K562 (cell line): ENCODE data around the gene MBLAC2. TPM values are rescaled to one million over a fixed set of nuclear protein-coding genes. Genes with fewer than 3 reads are reported as not detected.

ENCODE experiments used
- AFF4 ChIP-seq: sonication (generic); formaldehyde crosslinking; IDR thresholded peaks from 2 replicates; pipeline ENCODE4 v1.8.0; 2023; ENCODE audit warnings: mild to moderate bottlenecking, missing genetic modification reagents
- BACH1 ChIP-seq: fragments of 200-800 bp; sonication (Bioruptor generic); IDR thresholded peaks from 2 replicates; pipeline ENCODE4 v1.6.1; 2016; ENCODE audit warnings: missing genetic modification characterization, missing compliant biosample characterization
- ETV6 ChIP-seq, 3 experiments: fragments of 150-350 bp in 1 of 3; sonication (generic) in 1 of 3; formaldehyde crosslinking in 1 of 3; IDR thresholded peaks; 2 replicates each; pipeline versions ENCODE4 v1.6.1 to v1.8.0; 2014 to 2022; ENCODE audit warnings: borderline replicate concordance in 2 of 3, low read depth in 2 of 3, antibody characterized with exemption in 1 of 3, low read length in 1 of 3, mild to moderate bottlenecking in 1 of 3, missing genetic modification reagents in 1 of 3
- MCM3 ChIP-seq: fragments of 450-650 bp; IDR thresholded peaks from 2 replicates; pipeline ENCODE4 v1.6.1; 2016
- NR3C1 ChIP-seq: sonication (generic); formaldehyde crosslinking; IDR thresholded peaks from 2 replicates; pipeline ENCODE4 v1.8.1; 2022; ENCODE audit warnings: missing genetic modification reagents
- NR4A1 ChIP-seq, 2 experiments: fragments of 250-450 bp in 1 of 2; fragments of 450-650 bp in 1 of 2; sonication (Bioruptor Pico) in 1 of 2; IDR thresholded peaks; 2 replicates each; pipeline versions ENCODE4 v1.4.0 to v1.6.1; 2016 to 2020; ENCODE audit warnings: mild to moderate bottlenecking in 2 of 2, missing compliant biosample characterization in 1 of 2, missing genetic modification characterization in 1 of 2, moderate library complexity in 1 of 2
- SIN3B ChIP-seq: fragments of 450-650 bp; IDR thresholded peaks from 2 replicates; pipeline ENCODE4 v1.6.1; 2017; ENCODE audit warnings: low read depth, mild to moderate bottlenecking, moderate library complexity
- ZBTB40 ChIP-seq, 2 experiments: fragments of 450-650 bp in 1 of 2; sonication (generic) in 1 of 2; formaldehyde crosslinking in 1 of 2; IDR thresholded peaks; 2 replicates each; pipeline versions ENCODE4 v1.7.1 to v1.9.0; 2016 to 2022; ENCODE audit warnings: inconsistent platforms in 1 of 2, mild to moderate bottlenecking in 1 of 2, missing genetic modification reagents in 1 of 2
- ZNF324 ChIP-seq: fragments of 250-450 bp; sonication (Bioruptor Pico); IDR thresholded peaks from 2 replicates; pipeline ENCODE4 v1.4.0; 2020; ENCODE audit warnings: mild to moderate bottlenecking
- ZNF449 ChIP-seq: fragments of 250-450 bp; sonication (Bioruptor Pico); IDR thresholded peaks from 2 replicates; pipeline ENCODE4 v1.8.0; 2022; ENCODE audit warnings: moderate library complexity, mild to moderate bottlenecking, inconsistent platforms
- polyA plus RNA-seq, 8 experiments: library from polyadenylated mRNA; depleted of rRNA in 4 of 8; stranded (reverse) in 5 of 8; unstranded in 3 of 8; fragments of >200 nt; fragmentation: Nextera tagmentation in 2 of 8; fragmentation: Illumina TruSeq in 1 of 8; extraction: Ambion mirVana in 2 of 8; extraction: Trizol in 1 of 8; gene quantifications; 2 replicates each; pipeline versions ENCODE4 v1.2.1 to v1.2.3, GENCODE V29; 2011 to 2014; ENCODE audit warnings: inconsistent platforms in 1 of 8, missing spikeins in 1 of 8
- total RNA-seq, 7 experiments: library from RNA; depleted of rRNA in 6 of 7; stranded (reverse); fragments of >200 nt in 6 of 7; fragmentation: Illumina TruSeq in 2 of 7; extraction: Trizol in 2 of 7; gene quantifications; 2 replicates each; pipeline versions ENCODE4 v1.2.1 to v1.2.3, GENCODE V29; 2011 to 2021; ENCODE audit warnings: low replicate concordance in 1 of 7

Gene MBLAC2
- total and polyA plus RNA-seq, 9 of the 15 experiments (the other 6 are each of a cell fraction or from before 2014, with no cell fraction given), result 2.4 to 13.1 (median 10.3) TPM

- TF ChIP-seq AFF4 (CRISPR knock-in tag), result peak; percentile 23; the same call in 1 of the 2 replicates
- TF ChIP-seq BACH1 (tag), result no peak
- no peak for TF ChIP-seq ZBTB40 (IDR thresholded peaks at IDR 0.05)
- peak; percentile 45; the same call in 1 of the 2 replicates for TF ChIP-seq ZBTB40 (CRISPR knock-in tag; IDR thresholded peaks at IDR 0.05)
- no peak for TF ChIP-seq ZNF324
- TF ChIP-seq NR4A1 (CRISPR knock-in tag; IDR thresholded peaks at IDR 0.05), result 0 out of 2 replicates have a peak, but pooled peaks have one; percentile 12
- 0 out of 2 replicates have a peak, but pooled peaks have one; percentile 14 for TF ChIP-seq NR4A1 (tag; IDR thresholded peaks at IDR 0.05)
- no peak for TF ChIP-seq MCM3
- no peak for TF ChIP-seq ZNF449 (CRISPR knock-in tag)
- TF ChIP-seq ETV6 (IDR thresholded peaks at IDR 0.05; ENCODE audit: borderline replicate concordance in 1 of 2, low read depth in 2 of 2, low read length in 1 of 2), result no peak
- TF ChIP-seq ETV6 (CRISPR knock-in tag; IDR thresholded peaks at IDR 0.05; ENCODE audit: borderline replicate concordance), result peak; percentile 94; the same call in 1 of the 2 replicates
- no peak for TF ChIP-seq SIN3B
- peak; percentile 85; the same call in 1 of the 2 replicates for TF ChIP-seq NR3C1 (CRISPR knock-in tag)
Observed at GRCh38 chr5:90473396-90474234, 956 bp downstream of the MBLAC2 start (continued).
